Right atrium auricular region (tissue), 2 donors: ENCODE results near the gene DYNC1H1. TPM values are rescaled to one million over a fixed set of nuclear protein-coding genes. Genes with fewer than 3 reads are reported as not detected.
"Not testable (repeated sequence)": the region's sequence is repeated elsewhere in the genome, so short reads cannot be mapped to it uniquely, and the experiment has no call there.

Experiments
- DNase-seq: peaks from one replicate; pipeline ENCODE4 v3.0.0-alpha.2; 2019; ENCODE audit warnings: low spot score
- H3K27ac ChIP-seq, 2 donors: fragments of 200-600 bp; sonication (generic); 1 replicate in 1 of 2; 2 replicates in 1 of 2; pipeline ENCODE4 v1.5.1; 2016 to 2019
- H3K27me3 ChIP-seq, 2 donors: fragments of 200-600 bp; sonication (generic); one replicate each; pipeline versions ENCODE4 v1.5.1 to v1.6.0; 2017 to 2019
- H3K36me3 ChIP-seq: fragments of 200-600 bp; sonication (generic); one replicate; pipeline ENCODE4 v1.5.1; 2016
- H3K4me1 ChIP-seq, 2 donors: fragments of 200-600 bp; sonication (generic); one replicate each; pipeline versions ENCODE4 v1.5.1 to v1.6.0; 2017 to 2019
- H3K4me3 ChIP-seq, 2 donors: fragments of 200-600 bp; sonication (generic); 1 replicate in 1 of 2; 2 replicates in 1 of 2; pipeline ENCODE4 v1.5.1; 2017 to 2019; ENCODE audit warnings: mild to moderate bottlenecking in 1 of 2, moderate library complexity in 1 of 2
- H3K9me3 ChIP-seq, 2 donors: fragments of 200-600 bp; sonication (generic); one replicate each; pipeline ENCODE4 v1.5.1; 2019
- CTCF ChIP-seq, 2 donors: fragments of 200-600 bp; sonication (generic); IDR thresholded peaks; one replicate each; pipeline ENCODE4 v1.5.1; 2019; ENCODE audit warnings: antibody characterized with exemption in 2 of 2
- total RNA-seq, 2 donors: library from RNA; depleted of rRNA; stranded (reverse); fragments of >200 nt; gene quantifications; one replicate each; pipeline ENCODE4 v1.1.0, GENCODE V29; 2016

DYNC1H1 gene
- total RNA-seq, 2 donors from 2014 or later = 388 to 445 TPM

- TF ChIP-seq CTCF (IDR thresholded peaks at IDR 0.05) = no peak
- no peaks in the 10 kb centered on the region for H3K4me1 ChIP-seq
- no peaks in the 10 kb centered on the region for H3K27me3 ChIP-seq
- no peak for DNase-seq
- H3K27ac ChIP-seq = no peak overlapping the region
- no peak overlapping the region for H3K4me3 ChIP-seq
- no peaks in the 10 kb centered on the region for H3K9me3 ChIP-seq
- H3K36me3 ChIP-seq = peaks cover 46% of the 10 kb centered on the region
Observed at GRCh38 chr14:102077382-102077709, 113.0 kb downstream of the DYNC1H1 start.

- not testable (repeated sequence) for H3K27ac ChIP-seq, DNase-seq, H3K27me3 ChIP-seq, H3K4me1 ChIP-seq, H3K4me3 ChIP-seq, H3K9me3 ChIP-seq
- peaks cover 56% of the 10 kb centered on the region for H3K36me3 ChIP-seq
Observed at GRCh38 chr14:102078361-102078791, 114.0 kb downstream of the DYNC1H1 start.

- no peak overlapping the region for H3K27ac ChIP-seq
- no peak for TF ChIP-seq CTCF (IDR thresholded peaks at IDR 0.05)
- no peak for DNase-seq
Observed at GRCh38 chr14:102078831-102079699, 114.7 kb downstream of the DYNC1H1 start.

GRCh38 chr14:102079700-102079979 lies 115.3 kb downstream of the DYNC1H1 start:
- Histone ChIP-seq H3K27ac (no peak overlapping the region), H3K36me3 (peaks cover 69% of the 10 kb centered on the region), H3K27me3 (no peaks in the 10 kb centered on the region), H3K4me1 (peaks cover 0 to 22% of the 10 kb centered on the region in 2 donors), H3K9me3 (no peaks in the 10 kb centered on the region), H3K4me3 (no peak overlapping the region)
- DNase-seq = no peak
- TF ChIP-seq CTCF (IDR thresholded peaks at IDR 0.05) = no peak

More at GRCh38 chr14:102078831-102079699, 114.7 kb downstream of the DYNC1H1 start:
- H3K4me1 ChIP-seq = peaks cover 0 to 17% of the 10 kb centered on the region in 2 donors
- H3K36me3 ChIP-seq = peaks cover 63% of the 10 kb centered on the region
- no peak overlapping the region for H3K4me3 ChIP-seq
- H3K9me3 ChIP-seq = no peaks in the 10 kb centered on the region
- H3K27me3 ChIP-seq = no peaks in the 10 kb centered on the region

- DNase-seq = no peak
- H3K4me3 ChIP-seq = no peak overlapping the region
- no peak overlapping the region for H3K27ac ChIP-seq
- no peak for TF ChIP-seq CTCF (IDR thresholded peaks at IDR 0.05)
- peaks cover 0 to 30% of the 10 kb centered on the region in 2 donors for H3K4me1 ChIP-seq
- H3K36me3 ChIP-seq = peaks cover 76% of the 10 kb centered on the region
- no peaks in the 10 kb centered on the region for H3K27me3 ChIP-seq
- H3K9me3 ChIP-seq = no peaks in the 10 kb centered on the region
Observed at GRCh38 chr14:102080183-102081080, 116.1 kb downstream of the DYNC1H1 start.
